Measurements from ENCODE around the gene PRDM16.

DNA sequence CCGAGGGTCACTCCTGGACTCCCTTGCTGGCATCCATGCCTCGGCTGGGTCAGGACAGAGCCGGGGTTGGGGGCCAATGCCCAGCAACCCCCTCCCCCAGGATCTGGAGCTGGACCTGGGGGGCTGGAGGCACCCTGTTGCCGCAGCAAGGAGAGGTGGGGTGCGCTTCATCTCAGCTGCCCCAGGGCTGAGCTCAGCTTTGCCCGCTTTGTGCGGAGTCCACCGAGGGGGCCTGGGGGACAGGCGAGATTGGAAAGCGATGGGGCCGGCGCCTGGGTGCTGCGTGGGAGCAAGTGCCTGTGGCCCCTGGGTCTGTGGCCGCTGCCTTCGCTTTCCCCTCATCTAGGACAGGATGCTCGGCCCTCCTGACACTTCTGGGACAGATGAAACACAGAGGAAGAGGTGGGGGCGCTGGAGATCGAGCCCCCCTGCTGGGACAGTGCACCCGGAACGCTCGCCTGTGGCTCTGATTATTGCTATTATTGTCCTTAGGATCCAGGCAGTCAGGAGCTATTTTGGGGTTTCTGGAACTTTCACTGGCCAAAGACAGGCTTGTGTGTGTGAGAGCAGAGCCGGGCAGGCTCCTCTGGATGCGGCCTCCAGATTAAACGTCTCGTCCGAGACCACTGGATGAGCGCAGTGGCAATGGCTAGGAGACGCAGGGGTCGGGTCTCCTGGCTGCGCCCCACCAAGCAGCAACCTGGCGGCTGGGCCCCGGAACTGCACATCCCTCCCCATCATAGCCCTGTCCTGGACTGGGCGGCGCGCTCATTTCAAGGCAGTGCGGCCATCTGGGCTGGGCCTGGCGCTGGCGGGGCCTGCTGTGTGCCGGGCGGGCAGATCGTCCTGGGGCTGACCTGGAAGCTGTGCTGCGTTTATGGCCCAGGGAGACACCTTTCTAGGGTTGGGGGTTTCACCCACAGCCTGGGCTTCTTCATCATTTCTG is 13.8 kb downstream of the PRDM16 start:
- TF ChIP-seq, protein P1, sequence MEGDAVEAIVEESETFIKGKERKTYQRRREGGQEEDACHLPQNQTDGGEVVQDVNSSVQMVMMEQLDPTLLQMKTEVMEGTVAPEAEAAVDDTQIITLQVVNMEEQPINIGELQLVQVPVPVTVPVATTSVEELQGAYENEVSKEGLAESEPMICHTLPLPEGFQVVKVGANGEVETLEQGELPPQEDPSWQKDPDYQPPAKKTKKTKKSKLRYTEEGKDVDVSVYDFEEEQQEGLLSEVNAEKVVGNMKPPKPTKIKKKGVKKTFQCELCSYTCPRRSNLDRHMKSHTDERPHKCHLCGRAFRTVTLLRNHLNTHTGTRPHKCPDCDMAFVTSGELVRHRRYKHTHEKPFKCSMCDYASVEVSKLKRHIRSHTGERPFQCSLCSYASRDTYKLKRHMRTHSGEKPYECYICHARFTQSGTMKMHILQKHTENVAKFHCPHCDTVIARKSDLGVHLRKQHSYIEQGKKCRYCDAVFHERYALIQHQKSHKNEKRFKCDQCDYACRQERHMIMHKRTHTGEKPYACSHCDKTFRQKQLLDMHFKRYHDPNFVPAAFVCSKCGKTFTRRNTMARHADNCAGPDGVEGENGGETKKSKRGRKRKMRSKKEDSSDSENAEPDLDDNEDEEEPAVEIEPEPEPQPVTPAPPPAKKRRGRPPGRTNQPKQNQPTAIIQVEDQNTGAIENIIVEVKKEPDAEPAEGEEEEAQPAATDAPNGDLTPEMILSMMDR (conservative IDR thresholded peaks at IDR 0.05; ENCODE audit: low read length), result no peak
- no peak for TF ChIP-seq EZH2phosphoT487 (IDR thresholded peaks at IDR 0.05; ENCODE audit: borderline replicate concordance)
